ENCODE results near the gene MRTFB.

MRTFB gene

GRCh38 chr16:14069818-14070217, 1.3 kb upstream of the MRTFB start:
- Histone ChIP-seq H3K4me3 (ENCODE audit: low read length) (no peak overlapping the region), H3K9ac (ENCODE audit: low read depth, low read length) (no peak overlapping the region), H3K9me3 (ENCODE audit: insufficient read depth, low read depth, low read length) (no peaks in the 10 kb centered on the region), H3K27ac (ENCODE audit: low read depth, low read length) (no peak overlapping the region), H3K36me3 (ENCODE audit: insufficient read depth, low read length) (0 out of 2 replicates have a peak, but pooled peaks cover 1% of the 10 kb centered on the region), H3K27me3 (ENCODE audit: insufficient read depth, low read length) (no peaks in the 10 kb centered on the region), H3K4me1 (ENCODE audit: insufficient read depth, low read length) (peaks cover 10% of the 10 kb centered on the region; the same call in 1 of the 2 replicates)
- 83% methylated on average over 4 of the region's 4 CpGs for WGBS

DNA sequence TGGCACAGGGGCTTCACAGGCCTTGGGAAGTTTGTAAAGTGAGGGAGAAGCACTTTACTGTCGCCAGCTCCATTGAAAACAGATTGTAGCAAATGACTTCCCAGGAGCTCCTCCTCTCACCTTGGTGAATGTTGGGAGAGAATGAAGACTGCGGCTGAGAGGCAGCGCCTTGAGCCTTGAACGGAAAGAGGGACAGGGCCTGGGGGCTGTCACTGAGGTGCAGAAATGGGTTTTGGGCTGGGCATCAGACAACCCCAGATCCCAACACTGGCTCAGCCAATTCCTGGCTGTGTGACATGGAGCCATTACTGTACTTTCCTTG, 603 bp upstream of the MRTFB start:
- Histone ChIP-seq H3K9ac (ENCODE audit: low read depth, low read length) (peak overlapping the region; percentile 97), H3K27me3 (ENCODE audit: insufficient read depth, low read length) (no peaks in the 10 kb centered on the region), H3K9me3 (ENCODE audit: insufficient read depth, low read depth, low read length) (no peaks in the 10 kb centered on the region), H3K27ac (ENCODE audit: low read depth, low read length) (peak overlapping the region; percentile 86), H3K36me3 (ENCODE audit: insufficient read depth, low read length) (peaks cover 8% of the 10 kb centered on the region), H3K4me3 (ENCODE audit: low read length) (peak overlapping the region; percentile 79), H3K4me1 (ENCODE audit: insufficient read depth, low read length) (peaks cover 10% of the 10 kb centered on the region; the same call in 1 of the 2 replicates)
- 25% methylated on average over 4 of the region's 4 CpGs for WGBS

DNA sequence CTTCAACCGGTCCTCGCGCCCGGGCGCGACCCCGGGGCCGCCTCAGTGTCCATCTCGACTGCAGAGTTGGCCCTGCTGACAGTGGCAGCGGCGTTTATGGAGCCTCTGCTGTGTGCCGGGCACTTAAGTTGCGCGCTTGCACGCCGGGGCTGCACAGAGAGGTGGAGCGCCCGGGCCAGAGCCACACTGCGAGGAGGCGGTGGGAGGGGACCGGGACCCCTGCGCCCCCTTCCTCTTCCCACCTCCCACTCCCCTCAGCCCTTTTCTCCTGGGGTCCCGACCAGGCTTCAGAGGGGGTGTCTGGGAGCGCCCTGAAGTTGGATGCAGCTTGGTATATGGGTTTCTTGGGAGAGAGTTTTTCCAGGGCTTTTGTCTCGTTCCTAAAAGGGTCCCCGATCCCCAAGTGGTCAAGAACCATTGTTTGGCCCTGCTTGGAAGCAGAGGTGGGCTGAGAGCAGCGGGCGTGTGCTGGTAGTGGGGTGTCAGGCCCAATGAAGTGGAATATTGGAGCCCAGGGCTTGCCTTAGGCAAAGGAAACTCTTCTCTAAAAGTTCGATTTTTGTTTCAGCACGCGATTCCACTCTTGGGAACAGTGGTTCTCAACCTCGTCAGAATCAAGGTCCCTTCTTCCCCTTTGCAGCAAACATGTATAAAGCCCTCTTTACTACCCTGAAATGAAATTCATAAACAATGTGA, 605 bp downstream of the MRTFB start:
- Histone ChIP-seq H3K4me3 (ENCODE audit: low read length) (peak overlapping the region; percentile 79), H3K27ac (ENCODE audit: low read depth, low read length) (peak overlapping the region; percentile 86), H3K4me1 (ENCODE audit: insufficient read depth, low read length) (peaks cover 10% of the 10 kb centered on the region; the same call in 1 of the 2 replicates), H3K27me3 (ENCODE audit: insufficient read depth, low read length) (no peaks in the 10 kb centered on the region), H3K9ac (ENCODE audit: low read depth, low read length) (peak overlapping the region; percentile 97), H3K9me3 (ENCODE audit: insufficient read depth, low read depth, low read length) (no peaks in the 10 kb centered on the region), H3K36me3 (ENCODE audit: insufficient read depth, low read length) (peaks cover 16% of the 10 kb centered on the region)
- 5% methylated on average over 32 of the region's 32 CpGs for WGBS

- H3K9ac ChIP-seq (ENCODE audit: low read depth, low read length), result peak overlapping the region; percentile 97; the same call in 1 of the 2 replicates
- H3K27me3 ChIP-seq (ENCODE audit: insufficient read depth, low read length), result no peaks in the 10 kb centered on the region
- 93% methylated on average over 6 of the region's 6 CpGs for WGBS
Observed at GRCh38 chr16:14072360-14072759, 1.2 kb downstream of the MRTFB start.

DNA sequence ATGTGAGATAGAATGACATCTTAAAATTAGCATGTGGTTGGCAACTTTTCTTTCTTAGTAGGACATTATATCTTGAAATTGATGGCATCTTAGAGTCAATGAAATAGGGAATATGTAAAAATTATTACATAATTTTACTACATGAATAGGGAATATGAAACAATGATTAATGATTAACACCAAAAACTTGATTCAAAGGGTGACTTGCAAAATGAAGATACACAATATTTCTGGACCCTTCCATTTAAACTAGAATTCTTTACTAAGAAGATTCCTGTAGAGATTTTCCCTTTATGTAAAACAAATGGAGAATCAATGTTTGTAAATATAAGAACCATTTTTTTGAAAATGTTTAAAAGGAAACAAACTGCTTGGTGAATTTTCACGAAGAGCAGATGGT, 3.4 kb downstream of the MRTFB start:
- H3K9ac ChIP-seq (ENCODE audit: low read depth, low read length), result no peak overlapping the region
- peaks cover 27% of the 10 kb centered on the region for H3K36me3 ChIP-seq (ENCODE audit: insufficient read depth, low read length)
- WGBS, result 97% methylated on average over 1 of the region's 1 CpG
- peaks cover 10% of the 10 kb centered on the region; the same call in 1 of the 2 replicates for H3K4me1 ChIP-seq (ENCODE audit: insufficient read depth, low read length)
- no peaks in the 10 kb centered on the region for H3K9me3 ChIP-seq (ENCODE audit: insufficient read depth, low read depth, low read length)
- H3K27ac ChIP-seq (ENCODE audit: low read depth, low read length), result no peak overlapping the region
- no peak overlapping the region for H3K4me3 ChIP-seq (ENCODE audit: low read length)
- H3K27me3 ChIP-seq (ENCODE audit: insufficient read depth, low read length), result no peaks in the 10 kb centered on the region

More at GRCh38 chr16:14072360-14072759, 1.2 kb downstream of the MRTFB start:
- Histone ChIP-seq H3K27ac (ENCODE audit: low read depth, low read length) (no peak overlapping the region), H3K4me3 (ENCODE audit: low read length) (peak overlapping the region; percentile 79), H3K4me1 (ENCODE audit: insufficient read depth, low read length) (peaks cover 10% of the 10 kb centered on the region; the same call in 1 of the 2 replicates), H3K36me3 (ENCODE audit: insufficient read depth, low read length) (peaks cover 19% of the 10 kb centered on the region), H3K9me3 (ENCODE audit: insufficient read depth, low read depth, low read length) (no peaks in the 10 kb centered on the region)

DNA sequence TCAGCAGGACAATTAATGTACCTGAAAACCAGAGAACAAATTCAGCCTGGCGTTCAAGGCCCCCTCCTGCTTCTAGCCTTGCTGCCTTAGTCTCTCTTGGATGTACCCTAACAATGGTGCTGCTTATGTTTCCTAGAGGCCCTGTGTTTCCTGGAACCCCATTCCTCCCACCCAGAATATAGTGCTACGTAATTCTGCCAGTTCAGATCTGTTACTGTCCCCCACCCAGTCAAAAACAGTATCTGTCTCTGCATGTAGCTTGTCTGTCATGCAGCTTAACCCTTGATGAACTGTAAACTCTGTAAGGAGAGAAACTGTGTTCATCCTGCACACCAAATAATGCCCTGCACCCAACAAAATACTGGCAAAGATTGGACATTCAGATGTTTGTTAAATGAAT, 6.8 kb downstream of the MRTFB start:
- H3K27ac ChIP-seq (ENCODE audit: low read depth, low read length), result no peak overlapping the region
- H3K4me1 ChIP-seq (ENCODE audit: insufficient read depth, low read length), result no peaks in the 10 kb centered on the region
- H3K9ac ChIP-seq (ENCODE audit: low read depth, low read length), result no peak overlapping the region
- 82% methylated on average over 2 of the region's 2 CpGs for WGBS
- H3K36me3 ChIP-seq (ENCODE audit: insufficient read depth, low read length), result peaks cover 50% of the 10 kb centered on the region
- no peak overlapping the region for H3K4me3 ChIP-seq (ENCODE audit: low read length)
- no peaks in the 10 kb centered on the region for H3K9me3 ChIP-seq (ENCODE audit: insufficient read depth, low read depth, low read length)
- H3K27me3 ChIP-seq (ENCODE audit: insufficient read depth, low read length), result no peaks in the 10 kb centered on the region

DNA sequence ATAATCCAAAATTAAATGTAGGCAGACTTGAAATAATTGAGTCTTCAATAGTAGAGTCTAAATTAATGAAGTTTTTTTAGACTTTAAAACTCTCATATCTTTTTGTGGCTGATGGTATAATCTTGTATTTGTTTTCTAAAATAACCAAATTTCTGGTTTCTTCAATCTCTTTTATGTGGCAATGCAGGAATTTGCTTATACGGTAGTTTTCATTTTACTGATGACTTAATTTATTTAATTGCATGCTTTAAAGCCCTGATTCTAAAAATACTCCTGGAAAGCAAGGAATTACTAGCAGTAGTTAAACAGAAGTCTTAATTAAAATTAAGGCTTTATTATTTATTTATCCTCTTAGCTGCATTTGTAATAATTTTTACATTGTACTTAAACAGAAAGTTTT, 15.4 kb downstream of the MRTFB start:
- peaks cover 6% of the 10 kb centered on the region for H3K4me1 ChIP-seq (ENCODE audit: insufficient read depth, low read length)
- peaks cover 23% of the 10 kb centered on the region for H3K36me3 ChIP-seq (ENCODE audit: insufficient read depth, low read length)
- H3K27me3 ChIP-seq (ENCODE audit: insufficient read depth, low read length), result no peaks in the 10 kb centered on the region
- no CpG with 5 or more reads among the region's 1 CpG for WGBS
- no peak overlapping the region for H3K4me3 ChIP-seq (ENCODE audit: low read length)
- H3K27ac ChIP-seq (ENCODE audit: low read depth, low read length), result no peak overlapping the region
- no peak overlapping the region for H3K9ac ChIP-seq (ENCODE audit: low read depth, low read length)
- no peaks in the 10 kb centered on the region for H3K9me3 ChIP-seq (ENCODE audit: insufficient read depth, low read depth, low read length)

DNA sequence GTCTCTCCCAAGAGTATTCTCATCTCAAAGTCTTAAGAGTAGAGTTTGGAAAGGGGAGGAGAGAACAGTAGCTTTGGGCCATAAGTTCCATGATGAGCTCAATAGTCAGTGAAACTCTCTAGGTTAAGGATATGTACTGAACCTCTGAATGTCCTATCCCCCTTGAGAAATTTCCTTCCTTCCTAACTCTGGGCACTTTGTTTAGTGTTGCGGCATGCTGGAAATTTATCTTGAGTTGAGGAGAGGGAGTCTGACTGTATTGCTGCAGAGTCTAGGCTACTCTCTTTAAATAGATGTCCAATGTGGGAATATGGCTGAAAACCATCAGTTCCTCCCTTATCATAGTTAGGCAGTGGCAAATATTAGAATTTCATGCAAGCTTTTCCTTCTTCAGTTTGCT, 16.1 kb downstream of the MRTFB start:
- H3K27ac ChIP-seq (ENCODE audit: low read depth, low read length), result no peak overlapping the region
- no peaks in the 10 kb centered on the region for H3K27me3 ChIP-seq (ENCODE audit: insufficient read depth, low read length)
- peaks cover 6% of the 10 kb centered on the region for H3K4me1 ChIP-seq (ENCODE audit: insufficient read depth, low read length)
- H3K9ac ChIP-seq (ENCODE audit: low read depth, low read length), result no peak overlapping the region
- peaks cover 16% of the 10 kb centered on the region for H3K36me3 ChIP-seq (ENCODE audit: insufficient read depth, low read length)
- H3K4me3 ChIP-seq (ENCODE audit: low read length), result no peak overlapping the region
- H3K9me3 ChIP-seq (ENCODE audit: insufficient read depth, low read depth, low read length), result no peaks in the 10 kb centered on the region
- WGBS, result 100% methylated on average over 1 of the region's 1 CpG

- Histone ChIP-seq H3K36me3 (ENCODE audit: insufficient read depth, low read length) (peaks cover 13% of the 10 kb centered on the region), H3K4me3 (ENCODE audit: low read length) (no peak overlapping the region), H3K27me3 (ENCODE audit: insufficient read depth, low read length) (no peaks in the 10 kb centered on the region), H3K4me1 (ENCODE audit: insufficient read depth, low read length) (peaks cover 6% of the 10 kb centered on the region), H3K9me3 (ENCODE audit: insufficient read depth, low read depth, low read length) (no peaks in the 10 kb centered on the region), H3K9ac (ENCODE audit: low read depth, low read length) (no peak overlapping the region), H3K27ac (ENCODE audit: low read depth, low read length) (no peak overlapping the region)
- 93% methylated on average over 2 of the region's 3 CpGs for WGBS
Observed at GRCh38 chr16:14087590-14088154, 16.6 kb downstream of the MRTFB start.

GRCh38 chr16:14088155-14088753, 17.1 kb downstream of the MRTFB start:
- H3K9me3 ChIP-seq (ENCODE audit: insufficient read depth, low read depth, low read length), result no peaks in the 10 kb centered on the region
- no peak overlapping the region for H3K27ac ChIP-seq (ENCODE audit: low read depth, low read length)
- no peak overlapping the region for H3K4me3 ChIP-seq (ENCODE audit: low read length)
- no peaks in the 10 kb centered on the region for H3K27me3 ChIP-seq (ENCODE audit: insufficient read depth, low read length)
- H3K36me3 ChIP-seq (ENCODE audit: insufficient read depth, low read length), result peaks cover 11% of the 10 kb centered on the region
- no peak overlapping the region for H3K9ac ChIP-seq (ENCODE audit: low read depth, low read length)
- WGBS, result 95% methylated on average over 6 of the region's 6 CpGs
- peaks cover 10% of the 10 kb centered on the region for H3K4me1 ChIP-seq (ENCODE audit: insufficient read depth, low read length)

GRCh38 chr16:14089283-14089823, 18.2 kb downstream of the MRTFB start:
- Histone ChIP-seq H3K4me3 (ENCODE audit: low read length) (no peak overlapping the region), H3K27ac (ENCODE audit: low read depth, low read length) (no peak overlapping the region), H3K27me3 (ENCODE audit: insufficient read depth, low read length) (no peaks in the 10 kb centered on the region), H3K4me1 (ENCODE audit: insufficient read depth, low read length) (peaks cover 21% of the 10 kb centered on the region), H3K36me3 (ENCODE audit: insufficient read depth, low read length) (peaks cover 1% of the 10 kb centered on the region; the same call in 1 of the 2 replicates), H3K9me3 (ENCODE audit: insufficient read depth, low read depth, low read length) (no peaks in the 10 kb centered on the region), H3K9ac (ENCODE audit: low read depth, low read length) (no peak overlapping the region)
- no CpG with 5 or more reads among the region's 1 CpG for WGBS

All from HUES64 (cell line).